ENCODE measurements around the gene CPLANE2.
"Not testable (repeated sequence)": the region's sequence is repeated elsewhere in the genome, so short reads cannot be mapped to it uniquely, and the experiment has no call there.

The CPLANE2 gene

DNA sequence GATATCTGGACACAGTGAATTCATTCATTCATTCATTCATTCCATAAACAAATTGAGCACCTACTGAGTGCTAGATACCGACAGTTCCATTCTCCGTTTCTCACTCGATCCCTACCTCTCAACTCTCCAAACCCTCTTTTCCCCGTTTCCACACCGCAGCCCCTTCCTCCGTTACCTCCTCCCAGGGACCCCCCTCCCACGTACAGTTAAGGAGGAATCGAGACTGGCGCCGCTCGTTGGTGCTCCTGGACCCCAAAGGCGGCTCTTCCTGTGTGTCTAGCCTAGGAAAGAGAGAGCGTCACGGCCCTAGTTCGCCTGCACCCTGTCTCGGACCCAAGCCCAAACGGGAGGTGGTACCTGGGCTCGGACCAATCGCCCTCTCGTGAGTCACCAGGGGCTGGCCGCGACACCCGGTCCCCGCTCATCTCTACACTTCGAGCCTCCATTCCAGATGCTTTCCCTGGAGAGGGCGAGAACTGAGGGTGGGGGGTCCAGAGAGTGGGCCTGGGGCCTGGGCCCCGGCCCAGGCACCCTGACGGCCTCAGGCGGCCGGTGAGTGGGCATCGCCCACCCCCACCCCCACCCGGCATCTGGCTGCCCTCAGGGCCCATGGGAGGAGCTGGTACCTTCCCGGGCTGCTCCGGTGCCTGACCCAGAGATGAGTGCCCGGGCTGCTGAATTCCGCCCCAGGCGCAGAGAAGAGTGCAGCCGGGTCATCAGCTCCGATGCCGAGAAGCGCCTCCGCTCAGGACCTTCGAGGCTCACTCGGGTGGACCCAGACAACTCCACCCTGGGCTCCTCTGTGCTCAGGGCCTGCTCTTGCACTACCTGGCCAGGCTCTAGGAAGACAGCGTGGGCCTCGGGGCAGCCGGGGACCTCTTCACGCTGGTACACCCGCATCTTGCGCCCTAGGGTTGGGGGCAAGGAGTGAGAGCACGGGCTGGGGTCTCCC lies 29.4 kb downstream of the CPLANE2 start:
- no peak for DNase-seq

DNA sequence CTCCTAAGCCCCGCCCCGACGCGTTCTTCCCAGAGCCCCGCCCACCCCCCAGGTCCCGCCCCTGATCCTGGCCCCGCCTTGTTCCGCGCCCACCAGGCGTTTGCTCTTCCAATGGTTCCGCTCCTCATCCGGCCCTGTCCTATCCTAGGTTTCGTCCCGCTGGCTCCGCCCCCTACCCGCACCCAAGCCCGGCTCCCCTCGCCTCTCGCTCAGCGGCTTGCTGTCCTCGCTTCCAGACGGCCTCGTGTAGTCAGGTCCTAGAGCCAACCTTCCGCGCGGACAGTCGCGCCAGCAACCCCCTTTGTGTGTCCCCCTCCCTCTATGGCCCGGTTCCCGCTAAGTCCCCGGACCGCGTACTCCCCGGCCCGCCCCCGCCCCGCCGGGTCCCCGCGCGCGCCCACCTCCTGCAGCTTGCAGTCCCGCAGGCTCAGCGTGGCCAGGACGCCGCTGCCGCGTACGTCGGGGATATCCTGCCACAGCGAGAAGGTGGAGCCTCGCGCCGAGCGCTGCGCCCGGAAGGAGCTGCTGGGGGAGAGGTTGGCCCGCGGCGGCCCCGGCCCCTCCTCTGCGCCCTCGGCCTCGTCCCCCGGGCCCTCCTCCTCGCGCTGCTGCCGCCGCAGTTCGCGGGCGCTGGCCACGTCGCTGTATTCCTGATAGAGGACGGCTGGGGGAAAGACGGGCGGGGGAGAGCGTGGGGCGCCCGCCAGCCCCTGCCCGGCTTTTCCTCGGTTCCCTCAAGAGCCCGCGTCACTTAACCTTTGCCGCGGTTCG lies 30.3 kb downstream of the CPLANE2 start:
- DNase-seq, result peak; percentile 91

DNA sequence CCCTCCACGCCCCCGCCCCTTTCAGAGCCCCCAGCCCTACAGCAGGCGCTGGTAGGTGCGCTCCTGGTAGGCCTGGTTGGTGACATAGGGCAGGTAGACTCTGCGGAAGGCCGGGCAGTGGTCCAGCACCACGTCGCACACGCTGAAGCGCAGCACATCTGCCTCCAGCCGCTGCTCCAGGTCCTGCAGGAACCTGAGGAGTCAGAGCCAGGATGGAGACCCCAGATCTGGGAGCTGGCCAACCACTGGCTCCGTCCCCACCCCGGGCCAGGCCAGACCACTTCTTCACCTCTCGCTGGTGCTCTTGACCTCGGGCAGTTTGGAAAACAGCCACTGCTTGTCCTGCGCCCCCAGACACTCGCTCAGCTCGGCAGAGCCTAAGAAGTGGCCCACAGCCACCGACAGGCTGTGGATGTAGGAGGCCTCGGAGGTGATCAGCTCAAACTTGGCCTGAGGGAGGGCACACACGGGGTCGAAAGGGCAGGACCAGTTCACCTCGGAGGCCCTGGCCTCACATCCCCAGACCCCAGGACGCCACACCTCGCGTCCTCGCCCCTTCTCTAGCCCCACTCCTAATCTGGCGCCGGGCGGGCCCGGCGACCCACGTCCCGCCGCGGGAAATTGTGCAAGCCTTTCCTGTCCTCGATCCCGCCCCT lies 31.0 kb downstream of the CPLANE2 start:
- no peak for DNase-seq

GRCh38 chr1:16205334-16205671 lies 31.7 kb downstream of the CPLANE2 start:
- DNase-seq, result no peak

DNA sequence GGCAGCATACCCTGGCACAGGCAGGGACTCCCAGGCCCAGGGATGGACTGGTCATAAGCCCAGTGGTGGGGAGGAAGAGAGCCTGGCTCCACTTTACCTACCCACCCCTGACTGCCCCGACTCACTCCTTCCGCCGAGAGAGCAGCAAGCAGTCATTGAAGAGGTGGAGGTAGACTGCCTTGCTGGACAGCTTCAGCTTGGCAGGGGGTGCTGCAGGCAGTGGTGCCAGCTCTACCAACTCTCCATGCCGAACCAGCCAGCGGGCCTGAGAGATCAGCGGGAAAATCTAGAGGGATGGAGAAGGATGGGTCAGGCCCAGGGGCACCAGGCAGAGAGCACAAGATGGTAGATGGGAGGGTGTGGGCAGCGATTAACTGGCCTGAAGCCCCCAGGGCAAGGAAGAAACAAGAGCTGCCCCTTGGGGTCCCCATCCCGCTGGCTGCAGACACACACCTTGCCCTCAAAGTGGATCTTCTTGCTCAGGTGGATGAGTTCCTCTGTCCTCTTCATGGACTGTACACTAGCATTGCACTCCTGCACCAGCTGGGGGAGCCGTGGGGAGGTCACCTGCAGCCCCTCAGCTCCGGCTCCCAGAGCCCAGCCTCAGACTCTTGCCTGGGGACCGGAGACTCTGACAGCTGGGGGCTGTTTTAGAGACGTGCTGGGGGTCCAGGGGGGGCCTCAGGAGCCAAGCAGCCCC lies 32.2 kb downstream of the CPLANE2 start:
- no peak for DNase-seq

- no peak for DNase-seq
Measured at GRCh38 chr1:16204216-16204615, 32.8 kb downstream of the CPLANE2 start.

GRCh38 chr1:16203550-16203949 lies 33.4 kb downstream of the CPLANE2 start:
- DNase-seq, result no peak

GRCh38 chr1:16202281-16203210 lies 34.4 kb downstream of the CPLANE2 start:
- no peak for DNase-seq

- DNase-seq, result no peak
Measured at GRCh38 chr1:16199700-16200099, 37.3 kb downstream of the CPLANE2 start.

DNA sequence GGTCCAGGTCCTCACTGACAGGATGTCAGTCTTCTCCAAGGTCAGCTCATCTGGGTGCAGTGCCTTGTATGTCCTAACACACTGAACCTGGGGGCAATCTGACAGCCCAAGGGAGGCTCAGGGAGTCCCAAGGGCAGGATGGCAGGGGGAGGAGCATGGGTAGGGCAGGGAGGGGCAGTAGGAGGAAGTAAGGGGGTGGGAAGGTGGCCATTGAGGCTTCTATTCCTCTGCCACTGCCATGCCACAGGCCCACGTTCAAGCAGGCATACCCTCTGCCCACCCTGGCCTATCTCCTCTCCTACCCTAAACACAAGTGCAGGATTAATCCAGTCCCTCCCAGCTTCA lies 37.9 kb downstream of the CPLANE2 start:
- DNase-seq, result no peak

GRCh38 chr1:16198444-16199156 lies 38.4 kb downstream of the CPLANE2 start:
- no peak for DNase-seq

- no peak for DNase-seq
Measured at GRCh38 chr1:16196874-16197273, 40.1 kb downstream of the CPLANE2 start.

GRCh38 chr1:16196139-16196538 lies 40.8 kb downstream of the CPLANE2 start:
- DNase-seq, result not testable (repeated sequence)

GRCh38 chr1:16195518-16195905 lies 41.5 kb downstream of the CPLANE2 start:
- no peak for DNase-seq

- DNase-seq, result no peak
Measured at GRCh38 chr1:16191916-16192546, 45.0 kb downstream of the CPLANE2 start.

DNA sequence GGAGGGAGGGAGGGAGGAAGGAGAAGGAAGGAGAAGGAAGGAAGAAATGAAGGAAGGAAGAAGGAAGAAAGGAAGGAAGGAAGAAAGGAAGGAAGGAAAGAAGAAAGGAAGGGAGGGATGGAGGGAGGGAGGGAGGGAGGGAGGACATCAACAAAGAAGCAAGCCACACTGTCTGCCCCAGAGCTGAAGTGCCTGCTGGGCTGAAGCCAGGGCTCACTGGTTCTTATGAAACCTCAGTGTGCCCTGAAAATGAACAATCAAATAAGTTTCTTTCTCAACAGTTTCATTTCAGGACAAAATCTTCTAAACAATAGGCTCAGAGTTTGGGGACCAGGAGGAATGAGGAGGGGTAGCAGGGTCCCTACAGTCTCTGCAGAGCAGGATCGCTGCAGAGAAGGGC lies 45.7 kb downstream of the CPLANE2 start:
- no peak for DNase-seq

DNA sequence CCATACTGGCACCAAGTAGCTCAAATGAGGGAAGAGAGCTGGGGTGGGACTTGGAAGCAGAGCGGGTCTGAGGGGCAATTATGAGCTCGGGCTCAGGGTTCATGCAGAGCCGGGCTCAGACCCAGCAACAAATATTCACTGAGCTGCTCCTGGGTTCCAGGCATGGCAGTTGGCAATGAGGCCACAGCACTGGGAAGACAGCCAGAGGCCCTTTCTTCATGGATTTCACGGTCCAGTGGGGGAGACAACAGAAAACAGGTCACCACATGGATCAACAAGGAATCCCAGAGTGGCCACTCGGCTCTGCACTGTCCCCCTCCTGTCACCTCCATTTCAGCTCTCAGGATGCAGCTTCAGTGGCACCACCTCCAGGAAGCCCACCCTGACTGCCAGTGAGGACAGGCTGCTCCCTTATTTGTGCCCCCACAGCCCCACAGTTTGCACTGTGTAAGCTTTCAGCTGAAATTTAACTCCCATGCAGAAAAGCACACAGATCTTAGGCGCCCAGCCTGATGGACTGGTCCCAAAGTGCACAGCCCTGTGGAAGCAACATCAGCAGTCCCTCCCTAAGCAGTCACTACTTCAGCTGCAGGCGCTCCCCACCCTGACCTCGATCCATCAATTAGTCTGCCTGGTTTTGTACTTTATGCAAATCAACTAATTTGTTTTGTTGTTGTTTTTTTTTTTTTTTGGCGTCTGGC lies 46.9 kb downstream of the CPLANE2 start:
- DNase-seq, result no peak

DNA sequence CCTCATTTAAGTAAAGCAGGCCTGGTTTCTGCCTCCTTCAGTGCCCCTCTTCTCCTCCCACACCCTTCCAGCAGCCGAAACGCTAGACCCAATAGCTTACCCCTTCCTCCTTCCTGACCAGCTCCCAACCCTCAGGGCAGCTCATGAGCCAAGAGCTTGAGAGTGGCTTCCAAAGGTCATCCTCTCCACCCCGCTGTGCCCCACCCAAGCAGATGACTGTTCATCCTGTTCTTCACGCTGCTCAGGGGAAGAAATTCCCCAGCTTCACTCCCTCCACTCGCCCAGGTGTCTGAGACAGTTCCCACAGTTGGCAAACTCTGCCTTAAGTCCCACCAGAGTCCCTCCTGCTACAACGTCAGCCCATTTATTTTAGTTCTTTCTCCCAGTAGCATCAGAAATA lies 48.0 kb downstream of the CPLANE2 start:
- DNase-seq, result no peak

GRCh38 chr1:16187748-16188401 lies 49.1 kb downstream of the CPLANE2 start:
- no peak for DNase-seq
